GM03348 (cell line): Measurements from ENCODE around the gene IL18R1.

Experiments used
- DNase-seq: peaks from one replicate; pipeline ENCODE4 v3.0.0; 2012; ENCODE audit warnings: low spot score

The IL18R1 gene

DNA sequence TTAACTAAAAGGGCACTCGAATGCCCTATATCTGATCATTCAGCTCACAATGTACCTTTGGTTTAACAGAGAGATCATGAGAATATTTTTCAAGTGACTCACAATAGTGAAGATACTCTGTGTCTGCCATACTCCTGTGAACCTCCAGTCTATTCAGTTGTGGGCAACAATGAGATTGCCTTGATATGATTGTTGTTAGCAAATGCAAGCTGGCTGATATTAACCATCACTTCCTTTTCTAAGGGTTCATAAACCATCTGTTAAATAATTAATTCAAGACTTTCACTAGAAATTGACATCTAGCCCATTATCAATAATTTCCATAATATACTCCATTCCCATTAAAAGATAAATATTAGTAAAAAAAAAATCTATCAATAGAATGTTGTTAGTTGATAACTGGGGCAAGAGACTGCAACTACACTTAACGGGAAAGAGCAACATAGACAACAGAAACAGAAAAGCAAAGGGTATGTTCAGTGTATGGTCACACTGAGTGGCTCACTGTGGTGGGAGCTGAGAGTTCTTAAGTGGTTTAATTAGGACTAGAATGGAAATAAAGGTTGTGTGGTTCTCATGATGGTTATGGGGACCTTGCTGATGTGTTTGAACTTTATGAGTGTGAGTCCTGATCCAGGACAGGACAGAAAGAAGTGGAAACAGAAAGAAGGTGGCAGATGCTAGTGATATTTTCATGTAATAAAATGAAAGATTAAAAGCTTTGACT is 79.2 kb downstream of the IL18R1 start:
- DNase-seq: no peak

GRCh38 chr2:102435741-102436140 is 80.1 kb downstream of the IL18R1 start:
- no peak for DNase-seq

DNA sequence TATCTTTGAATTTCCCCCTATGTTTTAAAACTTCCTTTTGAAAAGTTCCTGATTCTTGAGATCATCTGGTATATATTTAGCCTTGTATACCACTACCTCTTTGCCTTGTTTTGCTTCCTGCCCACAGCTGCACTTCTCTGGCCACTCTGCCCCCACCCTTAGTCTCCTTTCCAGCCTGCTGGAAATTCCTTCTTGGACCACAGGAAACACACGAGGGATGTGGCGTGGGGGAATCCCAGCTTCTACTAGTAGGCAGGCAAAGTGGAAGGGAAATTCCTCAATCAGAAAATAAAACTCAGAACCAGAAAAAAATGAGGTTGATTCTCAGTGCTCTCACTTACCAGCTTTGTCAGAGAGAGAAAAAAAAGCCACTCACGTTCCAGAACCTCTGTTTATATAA is 80.7 kb downstream of the IL18R1 start:
- no peak for DNase-seq

- DNase-seq: no peak
These were observed 81.5 kb downstream of the IL18R1 start for GRCh38 chr2:102437122-102437521.

- no peak for DNase-seq
These were observed 82.5 kb downstream of the IL18R1 start for GRCh38 chr2:102438111-102438510.

DNA sequence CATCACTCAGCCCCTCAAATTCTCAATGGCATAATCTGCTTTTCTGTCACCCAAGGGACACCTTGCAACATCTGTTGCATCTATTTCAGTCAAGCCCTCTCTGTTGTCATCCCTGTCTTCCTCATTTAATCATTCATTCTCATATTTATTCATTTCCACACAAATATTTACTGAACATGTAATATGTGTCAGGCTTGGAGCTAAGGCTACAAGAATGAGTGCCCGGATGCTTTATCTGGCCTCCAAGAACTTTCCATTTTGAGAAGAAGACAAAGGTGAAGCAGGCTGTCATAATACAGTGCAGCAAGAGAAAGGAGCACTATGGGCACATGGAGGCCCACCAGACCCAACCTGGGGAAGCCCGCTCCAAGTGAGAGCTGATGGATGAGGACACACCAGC is 83.0 kb downstream of the IL18R1 start:
- DNase-seq: no peak

GRCh38 chr2:102439065-102439695 is 83.6 kb downstream of the IL18R1 start:
- DNase-seq: no peak

GRCh38 chr2:102442967-102443828 is 87.6 kb downstream of the IL18R1 start:
- DNase-seq: peak; percentile 45

- DNase-seq: no peak
These were observed 88.6 kb downstream of the IL18R1 start for GRCh38 chr2:102444233-102444632.

- no peak for DNase-seq
These were observed 91.3 kb downstream of the IL18R1 start for GRCh38 chr2:102446936-102447335.
